ENCODE measurements around the gene GOLGA6C. TPM values are rescaled to one million over a fixed set of nuclear protein-coding genes. Genes with fewer than 3 reads are reported as not detected.

The GOLGA6C gene
- total RNA-seq, 6 donors from 2014 or later = not detected

DNA sequence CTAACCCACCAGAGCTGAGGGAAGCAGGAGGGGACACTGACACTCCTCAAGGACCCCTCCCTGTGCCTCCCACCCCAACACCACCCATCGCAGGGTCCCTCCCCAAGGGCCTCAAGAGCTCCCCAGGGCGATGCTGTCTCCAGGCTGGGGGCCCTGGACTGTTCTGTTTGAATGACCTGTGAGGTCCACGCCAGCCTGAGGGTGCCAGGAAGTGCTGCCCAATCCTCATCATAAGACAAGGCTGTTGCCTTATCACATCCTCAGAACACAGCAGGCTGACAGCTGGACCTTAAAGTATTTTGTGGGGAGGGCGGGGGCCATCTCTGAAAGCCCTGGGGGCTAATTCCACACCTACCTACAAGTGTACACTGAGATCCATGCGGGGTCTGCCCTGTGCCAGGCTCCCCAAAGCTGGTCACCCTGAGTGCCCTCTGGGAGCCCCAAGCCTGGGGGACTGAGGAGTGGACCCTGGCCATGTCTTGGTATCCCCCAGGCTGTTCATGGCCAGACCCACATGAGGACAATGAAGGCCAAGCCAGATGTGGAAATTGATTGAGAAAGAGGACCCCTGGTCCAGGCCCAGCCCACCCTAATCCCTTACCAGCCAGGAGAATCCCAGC lies 23.8 kb upstream of the GOLGA6C start:
- WGBS, 2 donors = 69 to 87% methylated on average over 3 to 4 of the region's 5 CpGs
- no peak for TF ChIP-seq POLR2A (IDR thresholded peaks at IDR 0.05)
- no peak for TF ChIP-seq POLR2AphosphoS5 (IDR thresholded peaks at IDR 0.05)
- TF ChIP-seq EP300 (IDR thresholded peaks at IDR 0.05) = no peak
- TF ChIP-seq, protein P1, sequence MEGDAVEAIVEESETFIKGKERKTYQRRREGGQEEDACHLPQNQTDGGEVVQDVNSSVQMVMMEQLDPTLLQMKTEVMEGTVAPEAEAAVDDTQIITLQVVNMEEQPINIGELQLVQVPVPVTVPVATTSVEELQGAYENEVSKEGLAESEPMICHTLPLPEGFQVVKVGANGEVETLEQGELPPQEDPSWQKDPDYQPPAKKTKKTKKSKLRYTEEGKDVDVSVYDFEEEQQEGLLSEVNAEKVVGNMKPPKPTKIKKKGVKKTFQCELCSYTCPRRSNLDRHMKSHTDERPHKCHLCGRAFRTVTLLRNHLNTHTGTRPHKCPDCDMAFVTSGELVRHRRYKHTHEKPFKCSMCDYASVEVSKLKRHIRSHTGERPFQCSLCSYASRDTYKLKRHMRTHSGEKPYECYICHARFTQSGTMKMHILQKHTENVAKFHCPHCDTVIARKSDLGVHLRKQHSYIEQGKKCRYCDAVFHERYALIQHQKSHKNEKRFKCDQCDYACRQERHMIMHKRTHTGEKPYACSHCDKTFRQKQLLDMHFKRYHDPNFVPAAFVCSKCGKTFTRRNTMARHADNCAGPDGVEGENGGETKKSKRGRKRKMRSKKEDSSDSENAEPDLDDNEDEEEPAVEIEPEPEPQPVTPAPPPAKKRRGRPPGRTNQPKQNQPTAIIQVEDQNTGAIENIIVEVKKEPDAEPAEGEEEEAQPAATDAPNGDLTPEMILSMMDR (IDR thresholded peaks at IDR 0.05) = no peak
- DNase-seq (no peak), ATAC-seq (ENCODE audit: low FRiP score in 2 of 2) (no peak)
- Histone ChIP-seq H3K27me3 (no peaks in the 10 kb centered on the region), H3K9me3 (no peaks in the 10 kb centered on the region), H3K36me3 (no peaks in the 10 kb centered on the region), H3K27ac (no peak overlapping the region), H3K4me1 (peaks cover 0 to 7% (median 2%) of the 10 kb centered on the region in 4 donors), H3K4me3 (no peak overlapping the region)

DNA sequence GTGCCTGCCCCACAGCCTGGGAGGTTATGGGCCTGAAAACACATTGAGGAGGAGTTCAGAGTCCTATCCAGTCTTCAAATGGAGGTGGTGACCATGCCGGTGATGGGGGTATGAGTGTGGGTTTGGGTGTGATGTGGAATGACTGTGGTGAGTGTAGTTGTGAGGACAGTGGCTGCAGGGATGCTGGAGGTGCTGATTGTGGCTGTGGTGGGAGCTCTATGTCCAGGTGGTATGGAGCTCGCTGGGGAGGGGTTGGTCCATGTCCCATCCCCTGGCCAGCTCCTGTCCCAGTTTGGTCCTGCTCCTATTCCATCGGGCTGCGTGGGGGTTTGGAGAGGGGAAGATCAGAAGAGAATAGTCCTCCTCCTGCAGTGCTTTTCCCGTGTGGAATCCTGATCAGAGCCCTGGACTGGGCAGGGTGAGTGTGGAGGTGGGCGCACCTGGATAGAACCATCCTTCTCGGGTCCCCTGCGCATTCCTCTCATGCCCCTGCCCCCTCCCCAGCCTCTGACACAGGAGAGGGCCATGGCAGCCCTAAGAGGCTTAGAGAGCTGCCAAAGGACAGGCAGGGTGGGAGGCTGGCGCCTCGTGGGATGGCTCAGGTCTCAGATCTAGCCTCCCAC lies 23.0 kb upstream of the GOLGA6C start:
- WGBS, 2 donors = 78 to 89% methylated on average over 7 to 10 of the region's 10 CpGs
- H3K9me3 ChIP-seq = no peaks in the 10 kb centered on the region
- H3K27me3 ChIP-seq = no peaks in the 10 kb centered on the region
- H3K36me3 ChIP-seq = no peaks in the 10 kb centered on the region
- H3K27ac ChIP-seq = no peak overlapping the region
- H3K4me1 ChIP-seq = peaks cover 0 to 7% (median 1%) of the 10 kb centered on the region in 4 donors
- DNase-seq (no peak), ATAC-seq (ENCODE audit: low FRiP score in 2 of 2) (no peak)
- TF ChIP-seq POLR2AphosphoS5 (IDR thresholded peaks at IDR 0.05) (no peak), EP300 (IDR thresholded peaks at IDR 0.05) (no peak), POLR2A (IDR thresholded peaks at IDR 0.05) (no peak)
- TF ChIP-seq, protein P1 (IDR thresholded peaks at IDR 0.05) = no peak
- H3K4me3 ChIP-seq = no peak overlapping the region

DNA sequence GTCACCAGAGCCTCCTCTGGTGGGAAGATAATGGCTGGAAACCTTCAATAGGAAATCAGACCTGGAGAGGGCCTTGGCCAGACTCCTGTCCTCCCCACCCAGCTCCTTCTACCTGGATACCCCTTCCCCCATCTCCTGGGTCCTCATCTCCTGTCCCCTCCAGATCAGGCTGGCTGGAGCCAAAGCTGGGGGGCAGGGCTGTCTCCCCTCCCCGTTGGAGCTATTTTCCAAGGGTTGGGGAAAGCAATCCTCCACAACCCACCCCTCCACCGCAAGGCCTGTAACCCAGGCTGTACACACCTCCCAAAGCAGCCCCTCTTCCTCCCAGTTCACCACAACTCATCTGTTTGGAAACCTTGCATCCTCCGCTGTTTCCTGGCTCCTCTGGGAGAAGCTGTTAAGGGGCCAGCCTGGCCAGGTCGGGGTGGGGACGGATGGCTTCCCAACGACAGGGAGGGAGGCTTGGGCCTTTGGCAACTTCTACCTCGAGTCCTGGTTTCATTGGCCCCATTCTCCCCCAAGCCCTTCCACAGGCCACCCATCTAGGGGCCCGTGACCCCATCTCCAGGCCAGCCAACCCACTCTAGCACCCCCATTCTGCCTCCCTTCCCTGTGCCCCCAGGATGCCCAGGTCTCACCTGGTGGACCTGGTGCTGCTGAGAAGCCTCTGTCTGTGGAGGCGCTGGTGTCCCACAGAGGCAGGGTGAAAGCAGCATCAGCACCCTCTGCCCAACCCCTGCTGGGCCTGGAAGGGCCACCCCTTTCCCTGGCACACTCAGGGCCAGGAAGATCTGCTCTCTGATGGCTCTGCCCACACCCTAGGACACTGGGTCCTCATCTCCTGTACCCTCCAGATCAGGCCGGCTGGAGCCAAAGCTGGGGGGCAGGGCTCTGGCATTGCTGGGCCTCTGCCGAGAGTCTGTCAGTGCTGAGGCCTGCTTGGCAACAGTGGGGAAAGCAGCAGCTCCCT lies 22.1 kb upstream of the GOLGA6C start:
- ATAC-seq (ENCODE audit: low FRiP score in 2 of 2) (no peak), DNase-seq (no peak)
- H3K27me3 ChIP-seq = no peaks in the 10 kb centered on the region
- no peak overlapping the region for H3K4me3 ChIP-seq
- H3K36me3 ChIP-seq = no peaks in the 10 kb centered on the region
- no peak overlapping the region for H3K27ac ChIP-seq
- TF ChIP-seq EP300 (IDR thresholded peaks at IDR 0.05) = no peak
- no peak for TF ChIP-seq POLR2AphosphoS5 (IDR thresholded peaks at IDR 0.05)
- TF ChIP-seq, protein P1 (IDR thresholded peaks at IDR 0.05) = no peak
- no peak for TF ChIP-seq POLR2A (IDR thresholded peaks at IDR 0.05)
- WGBS, 2 donors = 86 to 90% methylated on average over 3 to 11 of the region's 11 CpGs
- H3K4me1 ChIP-seq = no peaks in the 10 kb centered on the region
- H3K9me3 ChIP-seq = no peaks in the 10 kb centered on the region

DNA sequence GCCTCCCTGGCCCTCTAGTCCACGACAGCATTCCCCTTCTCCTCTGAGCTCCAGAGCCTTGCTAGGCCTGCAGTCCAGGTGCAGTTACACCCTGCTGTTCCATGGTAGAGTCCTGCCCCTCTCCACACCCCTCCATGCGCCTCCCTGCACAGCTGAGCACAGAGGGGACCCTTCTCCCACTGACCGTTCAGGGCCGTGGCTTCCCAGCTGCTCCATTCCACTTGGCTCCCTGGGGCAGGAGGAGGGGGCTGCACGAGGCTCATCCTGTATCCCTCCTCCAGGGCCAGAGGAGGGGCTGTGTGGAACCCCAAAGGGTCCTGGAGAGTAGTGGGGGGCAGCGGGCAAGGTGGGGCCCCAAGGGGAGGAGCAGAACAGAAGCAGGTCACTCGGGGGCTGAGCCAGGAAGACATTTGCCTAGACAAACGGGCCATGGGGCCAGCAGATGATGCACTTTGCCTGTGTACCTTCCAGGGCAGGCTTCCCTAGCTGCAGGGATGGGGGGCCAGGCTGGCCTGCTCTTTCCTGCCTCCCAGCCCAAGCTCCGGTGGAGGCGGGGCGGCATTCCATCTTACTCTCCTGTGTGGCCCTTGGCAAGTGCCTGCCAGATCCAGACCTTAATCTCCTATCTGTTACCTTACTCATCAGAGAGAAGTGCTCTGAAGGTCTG lies 20.7 kb upstream of the GOLGA6C start:
- Histone ChIP-seq H3K4me1 (no peaks in the 10 kb centered on the region), H3K27me3 (no peaks in the 10 kb centered on the region), H3K9me3 (no peaks in the 10 kb centered on the region), H3K4me3 (no peak overlapping the region), H3K27ac (no peak overlapping the region), H3K36me3 (no peaks in the 10 kb centered on the region)
- TF ChIP-seq, protein P1 (IDR thresholded peaks at IDR 0.05) = no peak
- no peak for TF ChIP-seq EP300 (IDR thresholded peaks at IDR 0.05)
- no peak for TF ChIP-seq POLR2A (IDR thresholded peaks at IDR 0.05)
- TF ChIP-seq POLR2AphosphoS5 (IDR thresholded peaks at IDR 0.05) = no peak
- ATAC-seq (ENCODE audit: low FRiP score in 2 of 2) (no peak), DNase-seq (no peak)
- WGBS, 2 donors = 71 to 80% methylated on average over 11 of the region's 11 CpGs

Measured in upper lobe of left lung (tissue), 6 donors.